ENCODE data around the gene KDM4B.

DNA sequence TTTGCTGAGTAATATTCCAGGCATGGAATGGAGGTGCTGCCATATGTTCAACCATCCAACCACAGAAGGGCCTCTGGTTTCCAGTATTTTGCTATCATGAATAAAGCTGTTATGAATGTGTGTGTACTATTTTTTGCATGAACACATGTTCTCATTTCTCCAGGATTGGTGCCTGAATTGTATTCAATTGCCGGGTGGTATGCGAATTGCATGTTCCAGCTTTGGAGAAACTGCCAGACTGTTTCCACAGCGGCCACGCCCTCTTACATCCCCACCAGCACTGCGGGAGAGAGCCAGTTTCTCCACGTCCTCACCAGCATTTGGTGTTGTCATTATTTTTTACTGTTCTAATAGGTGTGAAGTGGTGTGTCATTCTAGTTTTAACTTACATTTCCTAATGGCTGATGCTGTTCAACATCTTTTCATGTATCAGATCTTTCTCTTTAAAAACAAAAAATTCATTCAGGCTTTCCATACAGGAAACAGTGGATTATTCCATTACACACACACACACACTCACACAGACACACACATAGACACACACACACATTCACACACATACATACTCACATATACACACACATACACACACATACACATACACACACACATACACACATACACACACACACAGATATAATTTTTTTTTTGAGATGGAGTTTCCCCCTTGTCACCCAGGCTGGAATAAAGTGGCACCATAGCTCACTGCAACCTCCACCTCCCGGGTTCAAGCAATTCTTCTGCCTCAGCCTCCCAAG, 217.6 kb downstream of the KDM4B start:
- TF ChIP-seq, protein P1, sequence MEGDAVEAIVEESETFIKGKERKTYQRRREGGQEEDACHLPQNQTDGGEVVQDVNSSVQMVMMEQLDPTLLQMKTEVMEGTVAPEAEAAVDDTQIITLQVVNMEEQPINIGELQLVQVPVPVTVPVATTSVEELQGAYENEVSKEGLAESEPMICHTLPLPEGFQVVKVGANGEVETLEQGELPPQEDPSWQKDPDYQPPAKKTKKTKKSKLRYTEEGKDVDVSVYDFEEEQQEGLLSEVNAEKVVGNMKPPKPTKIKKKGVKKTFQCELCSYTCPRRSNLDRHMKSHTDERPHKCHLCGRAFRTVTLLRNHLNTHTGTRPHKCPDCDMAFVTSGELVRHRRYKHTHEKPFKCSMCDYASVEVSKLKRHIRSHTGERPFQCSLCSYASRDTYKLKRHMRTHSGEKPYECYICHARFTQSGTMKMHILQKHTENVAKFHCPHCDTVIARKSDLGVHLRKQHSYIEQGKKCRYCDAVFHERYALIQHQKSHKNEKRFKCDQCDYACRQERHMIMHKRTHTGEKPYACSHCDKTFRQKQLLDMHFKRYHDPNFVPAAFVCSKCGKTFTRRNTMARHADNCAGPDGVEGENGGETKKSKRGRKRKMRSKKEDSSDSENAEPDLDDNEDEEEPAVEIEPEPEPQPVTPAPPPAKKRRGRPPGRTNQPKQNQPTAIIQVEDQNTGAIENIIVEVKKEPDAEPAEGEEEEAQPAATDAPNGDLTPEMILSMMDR (IDR thresholded peaks at IDR 0.05; ENCODE audit: low read depth, low read length, missing input control): no peak
- TF ChIP-seq RAD21 (IDR thresholded peaks at IDR 0.05) (no peak), HNF4A (conservative IDR thresholded peaks at IDR 0.05) (no peak), JUND (IDR thresholded peaks at IDR 0.05) (no peak), ZBTB33 (IDR thresholded peaks at IDR 0.05) (no peak), RXRA (IDR thresholded peaks at IDR 0.05) (no peak)
